ENCODE results near the gene LMCD1.

- TF ChIP-seq RCOR1 (IDR thresholded peaks at IDR 0.05; ENCODE audit: low read depth, low read length) = no peak
- no peak for TF ChIP-seq POLR2A (IDR thresholded peaks at IDR 0.05; ENCODE audit: low read length)
- TF ChIP-seq CTCF (IDR thresholded peaks at IDR 0.05) = no peak
- TF ChIP-seq RNF2 (IDR thresholded peaks at IDR 0.05; ENCODE audit: borderline replicate concordance, low read depth) = no peak
- TF ChIP-seq CHD2 (IDR thresholded peaks at IDR 0.05; ENCODE audit: low read length, partially characterized antibody) = no peak
- no peak for TF ChIP-seq MAZ (IDR thresholded peaks at IDR 0.05; ENCODE audit: borderline replicate concordance, low read depth, low read length)
- TF ChIP-seq USF2 (IDR thresholded peaks at IDR 0.05) = no peak
These were observed 21.4 kb downstream of the LMCD1 start for GRCh38 chr3:8523041-8523440.
